Measurements from ENCODE around the gene PRDM16.

The PRDM16 gene

GRCh38 chr1:3338725-3339070, 269.7 kb downstream of the PRDM16 start:
- no peak for DNase-seq (ENCODE audit: low read depth)

GRCh38 chr1:3339856-3340255, 270.9 kb downstream of the PRDM16 start:
- DNase-seq (ENCODE audit: low read depth): no peak

GRCh38 chr1:3340548-3341235, 271.7 kb downstream of the PRDM16 start:
- DNase-seq (ENCODE audit: low read depth): no peak

GRCh38 chr1:3341236-3341994, 272.4 kb downstream of the PRDM16 start:
- DNase-seq (ENCODE audit: low read depth): no peak

- no peak for DNase-seq (ENCODE audit: low read depth)
These were observed 274.0 kb downstream of the PRDM16 start for GRCh38 chr1:3342960-3343359.

GRCh38 chr1:3344395-3344794, 275.4 kb downstream of the PRDM16 start:
- no peak for DNase-seq (ENCODE audit: low read depth)

GRCh38 chr1:3345792-3346191, 276.8 kb downstream of the PRDM16 start:
- no peak for DNase-seq (ENCODE audit: low read depth)

GRCh38 chr1:3346478-3346877, 277.5 kb downstream of the PRDM16 start:
- no peak for DNase-seq (ENCODE audit: low read depth)

- DNase-seq (ENCODE audit: low read depth): no peak
These were observed 278.4 kb downstream of the PRDM16 start for GRCh38 chr1:3347257-3348020.

GRCh38 chr1:3348196-3348865, 279.3 kb downstream of the PRDM16 start:
- no peak for DNase-seq (ENCODE audit: low read depth)

- no peak for DNase-seq (ENCODE audit: low read depth)
These were observed 280.4 kb downstream of the PRDM16 start for GRCh38 chr1:3349161-3349967.

- no peak for DNase-seq (ENCODE audit: low read depth)
These were observed 280.9 kb downstream of the PRDM16 start for GRCh38 chr1:3349968-3350299.

- no peak for DNase-seq (ENCODE audit: low read depth)
These were observed 281.7 kb downstream of the PRDM16 start for GRCh38 chr1:3350506-3351261.

GRCh38 chr1:3351449-3352298, 282.7 kb downstream of the PRDM16 start:
- DNase-seq (ENCODE audit: low read depth): no peak

- DNase-seq (ENCODE audit: low read depth): no peak
These were observed 283.4 kb downstream of the PRDM16 start for GRCh38 chr1:3352299-3352951.

- no peak for DNase-seq (ENCODE audit: low read depth)
These were observed 283.9 kb downstream of the PRDM16 start for GRCh38 chr1:3352952-3353331.

- DNase-seq (ENCODE audit: low read depth): no peak
These were observed 284.9 kb downstream of the PRDM16 start for GRCh38 chr1:3353876-3354275.

- no peak for DNase-seq (ENCODE audit: low read depth)
These were observed 286.1 kb downstream of the PRDM16 start for GRCh38 chr1:3355089-3355488.
